Cardiac septum (tissue), 1 donor: ENCODE results near the gene OR6C75. TPM values are rescaled to one million over a fixed set of nuclear protein-coding genes. Genes with fewer than 3 reads are reported as not detected.

Experiments used
- total RNA-seq: library from RNA; stranded (reverse); fragmentation: NEBNext Ultra II Directional; extraction: Animal tissue kit (Norgen Biotek cat#: 25700); gene quantifications from one replicate; pipeline ENCODE4 v1.2.1, GENCODE V29; 2021
- donor health status: DM: no; HTN: no; CAD: no.

Gene OR6C75
- total RNA-seq, 1 donor from 2014 or later = not detected

Other genes starting within 250 kb of the OR6C75 start
- gene OR9K2, start 236.6 kb upstream of the OR6C75 start, total RNA-seq = not detected
- not detected for gene OR10A7, start 141.9 kb upstream of the OR6C75 start, total RNA-seq
- not detected for gene OR6C74, start 118.4 kb upstream of the OR6C75 start, total RNA-seq
- gene OR6C6, start 66.4 kb upstream of the OR6C75 start, total RNA-seq = not detected
- not detected for gene OR6C1, start 48.6 kb upstream of the OR6C75 start, total RNA-seq
- gene OR6C3, start 32.2 kb upstream of the OR6C75 start, total RNA-seq = not detected
- gene OR6C65, start 37.6 kb downstream of the OR6C75 start, total RNA-seq = not detected
- not detected for gene OR6C76, start 63.3 kb downstream of the OR6C75 start, total RNA-seq
- gene OR6C2, start 81.1 kb downstream of the OR6C75 start, total RNA-seq = not detected
- gene OR6C70, start 107.2 kb downstream of the OR6C75 start, total RNA-seq = not detected
- gene OR6C68, start 129.4 kb downstream of the OR6C75 start, total RNA-seq = not detected
- not detected for gene OR6C4, start 186.6 kb downstream of the OR6C75 start, total RNA-seq
- gene OR2AP1, start 209.5 kb downstream of the OR6C75 start, total RNA-seq = not detected